Omental fat pad (tissue), 4 donors: Measurements from ENCODE around the gene VILL. TPM values are rescaled to one million over a fixed set of nuclear protein-coding genes. Genes with fewer than 3 reads are reported as not detected.
A peak's percentile ranks its signal among the peaks of the same experiment; 100 is the strongest.

Experiments
- ATAC-seq: fragments of 150-250 bp; one replicate; pipeline ENCODE4 v1.9.1; 2016; ENCODE audit warnings: mild to moderate bottlenecking, moderate library complexity; ENCODE audit not compliant: low FRiP score
- DNase-seq: peaks from one replicate; pipeline ENCODE4 v3.0.0-alpha.2; 2019; ENCODE audit warnings: low spot score
- total RNA-seq, 4 donors: library from RNA; depleted of rRNA; stranded (reverse); fragments of >200 nt; gene quantifications; one replicate each; pipeline ENCODE4 v1.1.0, GENCODE V29; 2016
- TF ChIP-seq, protein P1 (sequence below), 3 donors: fragments of 450-650 bp; IDR thresholded peaks; one replicate each; pipeline ENCODE4 v1.5.1; 2016 to 2017; ENCODE audit warnings: antibody characterized with exemption in 3 of 3, mild to moderate bottlenecking in 3 of 3, moderate library complexity in 2 of 3

VILL gene
- total RNA-seq, 4 donors from 2014 or later, result 4.4 to 15.0 (median 5.6) TPM

DNA sequence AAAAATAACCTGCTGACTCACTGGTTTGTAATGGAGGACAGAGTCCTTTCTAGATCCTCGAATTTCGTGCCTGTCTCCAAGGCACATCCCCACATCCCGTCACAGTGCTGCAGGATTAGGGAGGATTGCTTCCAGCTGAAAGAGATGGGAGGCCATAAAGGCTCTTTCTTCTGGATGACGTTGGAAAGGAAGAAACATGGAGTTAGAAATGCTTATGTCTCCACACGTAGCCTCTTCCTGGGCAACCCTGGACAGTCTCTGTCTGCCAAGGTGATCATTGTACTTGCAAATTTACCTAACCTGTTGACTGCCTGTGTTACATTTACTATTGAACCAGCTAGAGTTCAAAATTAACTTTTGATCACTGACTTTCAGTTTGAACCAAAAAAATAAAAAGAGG, 27.6 kb upstream of the VILL start:
- no peak for DNase-seq
- no peak for ATAC-seq
- TF ChIP-seq, protein P1, sequence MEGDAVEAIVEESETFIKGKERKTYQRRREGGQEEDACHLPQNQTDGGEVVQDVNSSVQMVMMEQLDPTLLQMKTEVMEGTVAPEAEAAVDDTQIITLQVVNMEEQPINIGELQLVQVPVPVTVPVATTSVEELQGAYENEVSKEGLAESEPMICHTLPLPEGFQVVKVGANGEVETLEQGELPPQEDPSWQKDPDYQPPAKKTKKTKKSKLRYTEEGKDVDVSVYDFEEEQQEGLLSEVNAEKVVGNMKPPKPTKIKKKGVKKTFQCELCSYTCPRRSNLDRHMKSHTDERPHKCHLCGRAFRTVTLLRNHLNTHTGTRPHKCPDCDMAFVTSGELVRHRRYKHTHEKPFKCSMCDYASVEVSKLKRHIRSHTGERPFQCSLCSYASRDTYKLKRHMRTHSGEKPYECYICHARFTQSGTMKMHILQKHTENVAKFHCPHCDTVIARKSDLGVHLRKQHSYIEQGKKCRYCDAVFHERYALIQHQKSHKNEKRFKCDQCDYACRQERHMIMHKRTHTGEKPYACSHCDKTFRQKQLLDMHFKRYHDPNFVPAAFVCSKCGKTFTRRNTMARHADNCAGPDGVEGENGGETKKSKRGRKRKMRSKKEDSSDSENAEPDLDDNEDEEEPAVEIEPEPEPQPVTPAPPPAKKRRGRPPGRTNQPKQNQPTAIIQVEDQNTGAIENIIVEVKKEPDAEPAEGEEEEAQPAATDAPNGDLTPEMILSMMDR (IDR thresholded peaks at IDR 0.05), result no peak

DNA sequence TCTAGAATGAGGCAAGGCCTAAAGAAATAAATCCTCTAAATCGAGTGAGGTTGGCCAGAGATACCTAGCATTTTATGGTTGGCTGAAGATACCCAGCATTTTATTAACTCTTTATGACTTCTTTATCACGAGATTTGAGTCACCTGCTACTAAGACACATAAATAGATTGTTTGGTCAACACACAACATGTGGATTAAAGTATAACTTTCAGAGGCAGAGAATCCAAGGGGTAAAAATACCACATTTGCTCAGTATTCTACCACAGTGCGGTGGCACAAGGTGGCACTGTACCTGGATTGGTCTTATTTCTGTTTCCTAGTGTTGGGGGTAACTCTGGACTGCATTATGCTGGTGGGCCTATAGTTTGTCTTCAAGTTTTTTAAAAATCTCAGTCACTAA, 27.0 kb upstream of the VILL start:
- DNase-seq, result no peak

DNA sequence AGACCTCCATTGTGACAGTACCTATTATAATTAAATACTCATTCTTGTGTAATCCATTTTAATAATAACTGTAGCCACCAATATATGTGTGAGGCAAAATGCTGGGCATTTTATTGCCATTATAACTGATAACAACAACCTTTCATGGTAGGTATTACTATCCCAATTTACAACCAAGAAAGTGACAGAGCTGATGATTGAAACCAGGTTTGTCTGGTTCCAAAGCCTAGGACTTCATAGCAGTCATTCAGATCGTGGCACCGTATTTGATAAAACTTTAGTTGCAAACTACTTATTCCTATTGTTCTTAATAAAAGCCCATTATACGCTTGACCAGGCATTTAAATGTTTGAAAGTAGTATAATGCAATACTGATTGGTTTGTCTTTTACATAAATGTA, 26.4 kb upstream of the VILL start:
- TF ChIP-seq, protein P1 (IDR thresholded peaks at IDR 0.05), result no peak
- no peak for DNase-seq
- ATAC-seq, result no peak

More for the DNA sequence above, 27.0 kb upstream of the VILL start:
- no peak for ATAC-seq
- TF ChIP-seq, protein P1 (IDR thresholded peaks at IDR 0.05), result no peak

DNA sequence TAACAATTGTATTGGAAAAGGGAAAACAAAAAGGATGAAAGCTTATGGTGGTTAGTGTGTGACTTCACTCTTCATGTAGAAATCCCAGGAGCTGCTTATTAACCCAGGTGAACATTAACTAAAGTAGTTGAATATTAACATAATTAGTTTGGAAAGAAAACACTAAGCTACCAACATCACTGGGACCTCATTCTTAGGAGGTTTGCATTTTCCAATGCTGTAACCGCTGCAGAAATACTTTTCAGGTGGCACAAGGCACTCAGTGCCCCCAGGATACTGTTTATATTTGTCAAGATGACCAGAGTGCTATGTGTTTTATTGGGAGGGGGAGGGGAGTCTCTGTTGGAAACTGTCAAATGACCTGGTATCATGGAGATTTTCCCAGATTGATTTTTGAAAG, 25.9 kb upstream of the VILL start:
- DNase-seq (no peak), ATAC-seq (no peak)
- TF ChIP-seq, protein P1 (IDR thresholded peaks at IDR 0.05), result no peak

DNA sequence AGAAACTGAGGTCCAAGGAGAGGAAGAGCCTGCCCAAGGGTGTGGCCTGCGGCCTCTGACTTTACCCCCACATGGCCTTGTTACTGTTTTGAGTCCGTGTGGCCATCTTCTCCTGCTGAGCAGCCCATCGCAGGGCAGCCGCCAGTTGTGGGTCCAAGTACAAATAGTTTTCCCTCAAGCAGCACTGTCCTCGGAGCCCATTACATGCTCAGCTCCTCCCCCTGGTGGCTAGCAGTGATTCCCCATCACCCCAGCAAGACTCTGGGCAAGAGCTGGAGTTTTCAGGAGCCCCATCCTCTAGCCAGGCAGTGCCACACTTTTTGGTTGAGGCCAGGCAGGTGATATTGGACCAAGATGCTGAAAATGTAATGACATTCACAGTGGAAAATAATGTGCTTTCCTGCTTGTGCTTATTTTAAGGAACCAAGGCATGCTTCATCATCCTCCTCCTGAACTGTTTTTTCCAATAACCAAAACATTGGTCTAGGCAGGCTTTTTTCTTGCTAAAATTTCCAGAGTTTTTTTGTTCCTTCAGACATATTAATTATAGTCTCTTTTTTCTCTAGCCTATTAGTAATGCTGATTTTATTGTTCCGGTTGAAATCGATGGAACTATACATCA, 23.2 kb upstream of the VILL start:
- DNase-seq (peak; percentile 52), ATAC-seq (peak; percentile 51)
- TF ChIP-seq, protein P1 (IDR thresholded peaks at IDR 0.05), result peak in 2 of 3 donors; percentile 14 to 34

DNA sequence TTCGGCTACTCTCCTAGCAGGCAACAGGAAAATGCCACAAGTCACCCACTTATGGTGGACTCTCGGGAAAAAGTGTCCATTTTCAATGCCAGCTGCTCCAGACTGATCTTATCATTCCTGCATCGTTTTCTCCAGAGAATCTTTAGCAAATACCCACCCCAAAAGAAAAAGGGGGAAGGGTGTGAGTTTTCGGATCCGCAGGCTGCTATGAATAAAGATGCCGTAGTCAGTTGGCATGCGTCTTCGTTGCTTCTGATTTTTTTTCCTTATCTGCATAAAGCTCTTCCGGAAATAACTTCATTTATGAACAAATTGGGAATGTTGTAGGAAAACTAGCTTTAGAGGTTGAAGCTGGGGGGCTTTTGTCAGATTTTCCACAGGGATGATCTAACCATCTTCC, 22.4 kb upstream of the VILL start:
- TF ChIP-seq, protein P1 (IDR thresholded peaks at IDR 0.05), result no peak
- no peak for ATAC-seq
- DNase-seq, result no peak

DNA sequence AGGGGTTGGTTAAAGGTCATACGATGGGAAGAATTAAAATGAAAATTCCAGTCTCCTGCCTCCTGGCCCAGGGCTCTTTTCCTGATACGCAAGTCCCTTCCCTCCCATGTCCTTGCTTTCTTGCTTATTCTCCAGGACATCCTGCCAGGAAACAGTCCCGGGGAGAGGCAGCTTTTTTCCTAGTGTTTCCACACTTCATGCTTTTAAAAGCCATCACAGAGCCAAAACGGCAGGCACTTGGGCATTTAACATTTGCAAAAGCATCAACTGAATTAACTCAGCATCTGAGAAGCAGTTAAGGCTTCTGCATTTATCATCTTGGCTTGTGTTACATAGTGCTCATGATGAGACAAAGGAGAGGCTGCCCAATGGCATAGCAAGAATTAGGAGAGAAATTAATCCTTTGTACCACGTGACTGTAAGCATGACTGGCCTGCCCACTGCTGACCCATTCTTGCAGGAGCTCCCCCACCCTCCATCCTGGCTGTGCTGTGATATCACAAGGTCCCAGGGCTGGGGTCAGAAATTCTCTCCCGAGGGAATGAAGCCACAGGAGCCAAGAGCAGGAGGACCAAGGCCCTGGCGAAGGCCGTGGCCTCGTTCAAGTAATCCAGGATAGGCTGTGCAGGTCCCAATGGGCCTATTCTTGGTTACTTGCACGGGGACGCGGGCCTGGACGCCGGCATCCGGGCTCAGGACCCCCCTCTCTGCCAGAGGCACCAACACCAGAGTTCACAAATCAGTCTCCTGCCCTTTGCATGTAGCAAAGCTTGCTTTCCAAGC, 21.6 kb upstream of the VILL start:
- DNase-seq, result no peak

More for the DNA sequence above, 21.6 kb upstream of the VILL start:
- TF ChIP-seq, protein P1 (IDR thresholded peaks at IDR 0.05), result no peak
- no peak for ATAC-seq
